ENCODE measurements around the gene MRM2. TPM values are rescaled to one million over a fixed set of nuclear protein-coding genes. Genes with fewer than 3 reads are reported as not detected.

MRM2 gene
- total and polyA plus RNA-seq, 4 donors, result 9.7 to 14.9 (median 11.8) TPM

GRCh38 chr7:2205036-2205780 lies 36.8 kb downstream of the MRM2 start:
- TF ChIP-seq TAF1 (conservative IDR thresholded peaks at IDR 0.05), result no peak
- TF ChIP-seq FOXA2 (IDR thresholded peaks at IDR 0.05), result no peak
- no peak for TF ChIP-seq YY1 (IDR thresholded peaks at IDR 0.05)
- no peak for TF ChIP-seq GABPA (IDR thresholded peaks at IDR 0.05 in 1 of 2, conservative IDR thresholded peaks at IDR 0.05 in 1 of 2)
- 95% methylated on average over 16 of the region's 16 CpGs for WGBS
- peaks cover 0 to 18% (median 4%) of the 10 kb centered on the region in 4 donors for H3K36me3 ChIP-seq (ENCODE audit: control insufficient read depth in 4 of 4, insufficient read depth in 3 of 4, low read depth in 1 of 4, low read length in 3 of 4)

GRCh38 chr7:2204446-2204845 lies 37.6 kb downstream of the MRM2 start:
- 97% methylated on average over 11 of the region's 11 CpGs for WGBS
- Histone ChIP-seq H3K4me3 (ENCODE audit: low read depth in 1 of 3, low read length in 3 of 3) (no peak overlapping the region), H3K4me1 (ENCODE audit: control insufficient read depth in 4 of 4, insufficient read depth in 4 of 4, low read length in 3 of 4) (no peaks in the 10 kb centered on the region), H3K9ac (ENCODE audit: low read depth in 1 of 2, low read length in 2 of 2) (no peak overlapping the region), H3K27ac (ENCODE audit: low read depth in 1 of 2, low read length in 2 of 2) (no peak overlapping the region), H3K36me3 (ENCODE audit: control insufficient read depth in 4 of 4, insufficient read depth in 3 of 4, low read depth in 1 of 4, low read length in 3 of 4) (peaks cover 0 to 21% (median 5%) of the 10 kb centered on the region in 4 donors), H3K9me3 (ENCODE audit: control insufficient read depth in 4 of 4, low read length in 3 of 4) (no peaks in the 10 kb centered on the region), H3K27me3 (ENCODE audit: control insufficient read depth in 4 of 4, insufficient read depth in 4 of 4, low read length in 3 of 4) (no peaks in the 10 kb centered on the region)
- TF ChIP-seq HNF4G (IDR thresholded peaks at IDR 0.05) (no peak), EGR1 (IDR thresholded peaks at IDR 0.05; ENCODE audit: low read depth in 2 of 2) (no peak), FOXA1 (IDR thresholded peaks at IDR 0.05) (no peak), ZBTB33 (IDR thresholded peaks at IDR 0.05) (no peak), NR2F2 (IDR thresholded peaks at IDR 0.05) (no peak), REST (IDR thresholded peaks at IDR 0.05) (no peak), YY1 (IDR thresholded peaks at IDR 0.05) (no peak), CTCF (IDR thresholded peaks at IDR 0.05; ENCODE audit: low read depth, low read length, missing input control) (no peak), MAX (IDR thresholded peaks at IDR 0.05) (no peak), FOXA2 (IDR thresholded peaks at IDR 0.05) (no peak), ATF3 (IDR thresholded peaks at IDR 0.05) (no peak), RXRA (IDR thresholded peaks at IDR 0.05) (no peak), TAF1 (conservative IDR thresholded peaks at IDR 0.05) (no peak), HNF4A (conservative IDR thresholded peaks at IDR 0.05) (no peak), GABPA (IDR thresholded peaks at IDR 0.05 in 1 of 2, conservative IDR thresholded peaks at IDR 0.05 in 1 of 2) (no peak), JUND (IDR thresholded peaks at IDR 0.05) (no peak)
- DNase-seq (ENCODE audit: low spot score), result no peak

More at GRCh38 chr7:2205036-2205780, 36.8 kb downstream of the MRM2 start:
- Histone ChIP-seq H3K9me3 (ENCODE audit: control insufficient read depth in 4 of 4, low read length in 3 of 4) (no peaks in the 10 kb centered on the region), H3K27me3 (ENCODE audit: control insufficient read depth in 4 of 4, insufficient read depth in 4 of 4, low read length in 3 of 4) (no peaks in the 10 kb centered on the region), H3K27ac (ENCODE audit: low read depth in 1 of 2, low read length in 2 of 2) (no peak overlapping the region), H3K4me1 (ENCODE audit: control insufficient read depth in 4 of 4, insufficient read depth in 4 of 4, low read length in 3 of 4) (no peaks in the 10 kb centered on the region), H3K4me3 (ENCODE audit: low read depth in 1 of 3, low read length in 3 of 3) (no peak overlapping the region), H3K9ac (ENCODE audit: low read depth in 1 of 2, low read length in 2 of 2) (no peak overlapping the region)
- no peak for DNase-seq (ENCODE audit: low spot score)
